ENCODE measurements around the gene NAA20. TPM values are rescaled to one million over a fixed set of nuclear protein-coding genes. Genes with fewer than 3 reads are reported as not detected.

The NAA20 gene
- total RNA-seq, 1 experiment from 2014 or later = 167 TPM

GRCh38 chr20:20019123-20019522 is 2.0 kb downstream of the NAA20 start:
- DNase-seq (ENCODE audit: low read depth) = no peak

GRCh38 chr20:20020908-20021307 is 3.7 kb downstream of the NAA20 start:
- no peak for DNase-seq (ENCODE audit: low read depth)

GRCh38 chr20:20021835-20022234 is 4.7 kb downstream of the NAA20 start:
- no peak for DNase-seq (ENCODE audit: low read depth)

GRCh38 chr20:20022498-20022897 is 5.3 kb downstream of the NAA20 start:
- no peak for DNase-seq (ENCODE audit: low read depth)

GRCh38 chr20:20023395-20023794 is 6.2 kb downstream of the NAA20 start:
- DNase-seq (ENCODE audit: low read depth) = no peak

- no peak for DNase-seq (ENCODE audit: low read depth)
These were observed 7.8 kb downstream of the NAA20 start for GRCh38 chr20:20024942-20025341.

GRCh38 chr20:20027284-20027683 is 10.1 kb downstream of the NAA20 start:
- DNase-seq (ENCODE audit: low read depth) = no peak

GRCh38 chr20:20031790-20032189 is 14.6 kb downstream of the NAA20 start:
- DNase-seq (ENCODE audit: low read depth) = no peak

GRCh38 chr20:20034486-20034885 is 17.3 kb downstream of the NAA20 start:
- DNase-seq (ENCODE audit: low read depth) = no peak

GRCh38 chr20:20036756-20037155 is 19.6 kb downstream of the NAA20 start:
- DNase-seq (ENCODE audit: low read depth) = no peak

GRCh38 chr20:20037960-20038359 is 20.8 kb downstream of the NAA20 start:
- DNase-seq (ENCODE audit: low read depth) = peak; percentile 39

GRCh38 chr20:20038586-20038985 is 21.4 kb downstream of the NAA20 start:
- no peak for DNase-seq (ENCODE audit: low read depth)

GRCh38 chr20:20039752-20040387 is 22.7 kb downstream of the NAA20 start:
- no peak for DNase-seq (ENCODE audit: low read depth)

GRCh38 chr20:20051767-20052073 is 34.6 kb downstream of the NAA20 start:
- DNase-seq (ENCODE audit: low read depth) = no peak

GRCh38 chr20:20052074-20052970 is 35.2 kb downstream of the NAA20 start, which contains the start of the genes CFAP61 and CRNKL1:
CFAP61 (plus strand) TSS chr20:20052532; CDS start chr20:20056654, 4,122 bp downstream.
CRNKL1 (minus strand) TSS chr20:20052466; CDS start chr20:20052342, 124 bp downstream.
- peak; percentile 98 for DNase-seq (ENCODE audit: low read depth)

GRCh38 chr20:20060234-20060998 is 43.3 kb downstream of the NAA20 start:
- peak; percentile 14 for DNase-seq (ENCODE audit: low read depth)

GRCh38 chr20:20063941-20064702 is 47.0 kb downstream of the NAA20 start:
- peak; percentile 49 for DNase-seq (ENCODE audit: low read depth)

GRCh38 chr20:20065361-20065760 is 48.2 kb downstream of the NAA20 start:
- DNase-seq (ENCODE audit: low read depth) = no peak

- DNase-seq (ENCODE audit: low read depth) = no peak
These were observed 53.9 kb downstream of the NAA20 start for GRCh38 chr20:20070871-20071726.

- peak; percentile 23 for DNase-seq (ENCODE audit: low read depth)
These were observed 56.7 kb downstream of the NAA20 start for GRCh38 chr20:20073801-20074371.
